H1 (cell line): Measurements from ENCODE around the gene MYCBP2. TPM values are rescaled to one million over a fixed set of nuclear protein-coding genes. Genes with fewer than 3 reads are reported as not detected.

Experiments
- CHD7 ChIP-seq: fragments of 300-600 bp; sonication (generic); IDR thresholded peaks from 2 replicates; pipeline ENCODE4 v1.7.1; 2012; ENCODE audit warnings: low read length, moderate library complexity, mild to moderate bottlenecking, inconsistent platforms; ENCODE audit not compliant: insufficient replicate concordance
- E2F6 ChIP-seq: IDR thresholded peaks from 2 replicates; pipeline ENCODE4 v1.6.1; 2012; ENCODE audit warnings: inconsistent platforms
- FOSL1 ChIP-seq: IDR thresholded peaks from 2 replicates; pipeline ENCODE4 v1.6.1; 2011; ENCODE audit warnings: mild to moderate bottlenecking, low read depth, low read length, moderate library complexity; ENCODE audit not compliant: insufficient read depth
- HDAC6 ChIP-seq: IDR thresholded peaks from one replicate; pipeline ENCODE4 v1.7.1; 2012; ENCODE audit warnings: low read depth, mild to moderate bottlenecking, inconsistent platforms, low read length, moderate library complexity
- KDM5A ChIP-seq: fragments of 200-600 bp; IDR thresholded peaks from 2 replicates; pipeline ENCODE4 v1.7.1; 2012; ENCODE audit warnings: mild to moderate bottlenecking, low read length, inconsistent platforms, mixed read lengths
- SAP30 ChIP-seq: fragments of 300-600 bp; sonication (generic); IDR thresholded peaks from 2 replicates; pipeline ENCODE4 v1.7.1; 2012; ENCODE audit warnings: low read length, moderate library complexity, mild to moderate bottlenecking, inconsistent platforms; ENCODE audit not compliant: insufficient read depth, insufficient replicate concordance
- SIN3A ChIP-seq, 2 experiments: IDR thresholded peaks in 1 of 2; conservative IDR thresholded peaks in 1 of 2; 2 replicates each; pipeline ENCODE4 v1.6.1; 2011 to 2012; ENCODE audit warnings: low read length in 2 of 2, improper control_type of control experiment in 1 of 2, low read depth in 1 of 2, mild to moderate bottlenecking in 1 of 2
- SP2 ChIP-seq: IDR thresholded peaks from 2 replicates; pipeline ENCODE4 v1.6.1; 2012; ENCODE audit warnings: mild to moderate bottlenecking, low read length, inconsistent platforms
- polyA plus RNA-seq, 7 experiments: library from polyadenylated mRNA; depleted of rRNA in 3 of 7; stranded (reverse) in 5 of 7; unstranded in 2 of 7; fragments of >200 nt in 5 of 7; fragments of 200-250 nt in 2 of 7; gene quantifications; 1 replicate in 5 of 7; 2 replicates in 1 of 7; 4 replicates in 1 of 7; pipeline versions ENCODE4 v1.2.1 to v1.2.3, GENCODE V29; 2011 to 2013; ENCODE audit warnings: missing spikeins in 2 of 7, mixed read lengths in 2 of 7
- total RNA-seq: library from RNA; stranded (reverse); fragmentation: NEBNext Ultra II Directional; extraction: Animal tissue kit (Norgen Biotek cat#: 25700); gene quantifications from 2 replicates; pipeline ENCODE4 v1.2.1, GENCODE V29; 2021

Gene MYCBP2
- total and polyA plus RNA-seq, 2 of the 8 experiments (the other 6 are each of a cell fraction or from before 2014, with no cell fraction given) = 19.0 to 52.1 TPM

- TF ChIP-seq CHD7 (no peak), E2F6 (no peak), SAP30 (no peak), FOSL1 (no peak), KDM5A (no peak), SIN3A (conservative IDR thresholded peaks at IDR 0.05 in 1 of 2, IDR thresholded peaks at IDR 0.05 in 1 of 2; ENCODE audit: low read depth in 1 of 2, low read length in 2 of 2) (no peak), HDAC6 (no peak), SP2 (no peak)
- TF ChIP-seq, all 59 proteins: peak for 0
These were observed 146.9 kb downstream of the MYCBP2 start (continued) for GRCh38 chr13:77180011-77180410.
